HepG2 (cell line): ENCODE results near the gene OCSTAMP. TPM values are rescaled to one million over a fixed set of nuclear protein-coding genes. Genes with fewer than 3 reads are reported as not detected.

Experiments used
- ARNT2 ChIP-seq: sonication (generic); formaldehyde crosslinking; IDR thresholded peaks from 2 replicates; pipeline ENCODE4 v1.8.0; 2022; ENCODE audit warnings: mild to moderate bottlenecking, low read depth, missing genetic modification reagents, moderate library complexity
- CC2D1A ChIP-seq: sonication (generic); formaldehyde crosslinking; IDR thresholded peaks from 2 replicates; pipeline ENCODE4 v1.8.1; 2023; ENCODE audit warnings: mild to moderate bottlenecking, missing genetic modification reagents
- CCDC6 ChIP-seq: sonication (generic); formaldehyde crosslinking; IDR thresholded peaks from 2 replicates; pipeline ENCODE4 v1.8.1; 2022; ENCODE audit warnings: mild to moderate bottlenecking, missing genetic modification reagents, moderate library complexity
- CEBPZ ChIP-seq: IDR thresholded peaks from 2 replicates; pipeline ENCODE4 v1.6.1; 2012; ENCODE audit warnings: low read length, improper control_type of control experiment
- HINFP ChIP-seq: sonication (generic); formaldehyde crosslinking; IDR thresholded peaks from 2 replicates; pipeline ENCODE4 v1.4.0; 2020; ENCODE audit warnings: low read depth, mild to moderate bottlenecking, missing genetic modification reagents
- HNRNPL ChIP-seq: fragments of 200-400 bp; formaldehyde crosslinking; IDR thresholded peaks from 2 replicates; pipeline ENCODE4 v1.6.1; 2017; ENCODE audit warnings: mild to moderate bottlenecking, low read depth, low read length
- KDM5A ChIP-seq: fragments of 200-600 bp; sonication (generic); IDR thresholded peaks from 2 replicates; pipeline ENCODE4 v1.7.0; 2018; ENCODE audit warnings: antibody characterized with exemption, mild to moderate bottlenecking, low read length, borderline replicate concordance
- MNT ChIP-seq: fragments of 450-650 bp; IDR thresholded peaks from 2 replicates; pipeline ENCODE4 v1.6.1; 2016
- NCOR1 ChIP-seq: fragments of 200-600 bp; sonication (generic); IDR thresholded peaks from 2 replicates; pipeline ENCODE4 v1.7.0; 2017; ENCODE audit warnings: antibody characterized with exemption, low read length, borderline replicate concordance
- NFE2L2 ChIP-seq: fragments of 150-350 bp; IDR thresholded peaks from 2 replicates; pipeline ENCODE4 v1.6.1; 2014; ENCODE audit warnings: low read length
- NFYC ChIP-seq: IDR thresholded peaks from 2 replicates; pipeline ENCODE4 v1.6.1; 2016; ENCODE audit warnings: missing genetic modification reagents, missing compliant biosample characterization
- PCBP2 ChIP-seq: fragments of 200-400 bp; formaldehyde crosslinking; optimal IDR thresholded peaks from 2 replicates; pipeline ENCODE3; 2018; ENCODE audit warnings: low read length, low read depth; ENCODE audit not compliant: poor library complexity, severe bottlenecking
- RFX3 ChIP-seq: IDR thresholded peaks from 2 replicates; pipeline ENCODE4 v1.6.1; 2016; ENCODE audit warnings: missing biosample characterization, missing genetic modification reagents
- SIX1 ChIP-seq: sonication (generic); formaldehyde crosslinking; IDR thresholded peaks from 2 replicates; pipeline ENCODE4 v1.4.0; 2020; ENCODE audit warnings: missing genetic modification reagents, borderline replicate concordance
- SNAPC2 ChIP-seq: sonication (generic); formaldehyde crosslinking; IDR thresholded peaks from 2 replicates; pipeline ENCODE4 v1.8.1; 2022; ENCODE audit warnings: mild to moderate bottlenecking, missing genetic modification reagents
- ZMAT3 ChIP-seq: sonication (generic); formaldehyde crosslinking; conservative IDR thresholded peaks from 2 replicates; pipeline ENCODE4 v1.7.0; 2021; ENCODE audit warnings: missing genetic modification reagents
- ZNF275 ChIP-seq: sonication (generic); formaldehyde crosslinking; IDR thresholded peaks from 2 replicates; pipeline ENCODE4 v1.8.0; 2022; ENCODE audit warnings: missing genetic modification reagents, mild to moderate bottlenecking, inconsistent platforms, borderline replicate concordance
- ZNF512 ChIP-seq: sonication (generic); formaldehyde crosslinking; IDR thresholded peaks from 2 replicates; pipeline ENCODE4 v1.4.0; 2020; ENCODE audit warnings: mild to moderate bottlenecking, missing genetic modification reagents
- ZNF839 ChIP-seq: sonication (generic); formaldehyde crosslinking; IDR thresholded peaks from 2 replicates; pipeline ENCODE4 v1.4.0; 2020; ENCODE audit warnings: missing genetic modification reagents, mild to moderate bottlenecking, borderline replicate concordance
- ZNF878 ChIP-seq: sonication (generic); formaldehyde crosslinking; IDR thresholded peaks from 2 replicates; pipeline ENCODE4 v1.8.1; 2023; ENCODE audit warnings: mild to moderate bottlenecking, missing genetic modification reagents, moderate library complexity
- ZNF891 ChIP-seq: sonication (generic); formaldehyde crosslinking; IDR thresholded peaks from 2 replicates; pipeline ENCODE4 v1.5.0; 2020; ENCODE audit warnings: mild to moderate bottlenecking, missing genetic modification reagents
- polyA plus RNA-seq, 8 experiments: library from polyadenylated mRNA; depleted of rRNA in 3 of 8; stranded (reverse) in 7 of 8; unstranded in 1 of 8; fragments of >200 nt; fragmentation: Illumina TruSeq in 4 of 8; extraction: Trizol in 4 of 8; gene quantifications; 2 replicates each; pipeline versions ENCODE4 v1.2.1 to v1.2.3, GENCODE V29; 2011 to 2016; ENCODE audit warnings: low read depth in 4 of 8, missing spikeins in 1 of 8, mixed read lengths in 1 of 8; ENCODE audit not compliant: insufficient read depth in 1 of 8
- total RNA-seq, 5 experiments: library from RNA; depleted of rRNA; stranded (reverse); fragments of >200 nt; fragmentation: Illumina TruSeq; extraction: Trizol; gene quantifications; 2 replicates each; pipeline ENCODE4 v1.2.3, GENCODE V29; 2016; ENCODE audit warnings: low read depth in 1 of 5

Gene OCSTAMP
- total and polyA plus RNA-seq, 2 of the 13 experiments (the other 11 are each of a cell fraction or from before 2014, with no cell fraction given): not detected

- TF ChIP-seq MNT (no peak), ARNT2 (CRISPR knock-in tag) (no peak), HNRNPL (0 out of 2 replicates have a peak, but pooled peaks have one; percentile 18), SIX1 (CRISPR knock-in tag) (no peak), RFX3 (CRISPR knock-in tag) (no peak), ZNF839 (CRISPR knock-in tag) (no peak), PCBP2 (no peak), ZNF275 (CRISPR knock-in tag) (no peak), SNAPC2 (CRISPR knock-in tag) (no peak), HINFP (CRISPR knock-in tag) (no peak), KDM5A (no peak), NFYC (CRISPR knock-in tag) (no peak), CC2D1A (CRISPR knock-in tag) (no peak), ZNF891 (CRISPR knock-in tag) (peak; percentile 60; the same call in 1 of the 2 replicates), NCOR1 (no peak), NFE2L2 (no peak), CCDC6 (CRISPR knock-in tag) (no peak), ZMAT3 (CRISPR knock-in tag) (no peak), CEBPZ (no peak), ZNF512 (CRISPR knock-in tag) (no peak), ZNF878 (CRISPR knock-in tag) (no peak)
These were observed 5.2 kb downstream of the OCSTAMP start (continued) for GRCh38 chr20:46545077-46545826.
